ENCODE results near the gene ZNF714.

The ZNF714 gene

DNA sequence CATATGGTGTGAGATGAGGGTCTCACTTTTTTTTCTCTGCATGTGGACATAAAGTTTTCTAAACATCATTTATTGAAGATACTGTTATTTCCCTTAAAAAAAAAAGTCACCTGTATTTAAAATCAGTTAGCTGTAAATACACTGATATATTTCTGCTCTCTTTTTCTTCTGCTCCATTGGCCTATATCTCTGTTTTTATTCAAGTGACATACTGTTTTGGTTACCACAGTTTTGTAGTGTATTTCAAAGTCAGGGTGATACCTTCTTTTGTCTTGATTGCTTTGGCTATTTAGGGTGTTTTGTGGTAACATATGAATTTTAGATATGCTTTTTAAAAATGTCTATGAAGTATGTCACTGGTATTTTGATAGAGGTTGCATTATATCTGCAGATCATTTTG lies 44.1 kb downstream of the ZNF714 start:
- DNase-seq (ENCODE audit: low read depth, low spot score): no peak
- Histone ChIP-seq H3K9ac (ENCODE audit: insufficient read length) (no peak overlapping the region), H3K36me3 (ENCODE audit: insufficient read depth, low read length) (no peaks in the 10 kb centered on the region), H3K27ac (no peak overlapping the region), H3K9me3 (ENCODE audit: low read depth, low read length) (0 out of 2 replicates have a peak, but pooled peaks cover 3% of the 10 kb centered on the region), H3K4me3 (no peak overlapping the region)
- TF ChIP-seq POLR2AphosphoS5 (IDR thresholded peaks at IDR 0.05; ENCODE audit: borderline replicate concordance, low read depth, low read length) (no peak), FOXP2 (optimal IDR thresholded peaks at IDR 0.05; ENCODE audit: control extremely low read depth, extremely low read length, insufficient read depth) (no peak), EZH2 (IDR thresholded peaks at IDR 0.05) (no peak)

GRCh38 chr19:21127001-21127400 lies 45.0 kb downstream of the ZNF714 start:
- TF ChIP-seq FOXP2 (optimal IDR thresholded peaks at IDR 0.05; ENCODE audit: control extremely low read depth, extremely low read length, insufficient read depth) (no peak), EZH2 (IDR thresholded peaks at IDR 0.05) (no peak), POLR2AphosphoS5 (IDR thresholded peaks at IDR 0.05; ENCODE audit: borderline replicate concordance, low read depth, low read length) (no peak)
- H3K9ac ChIP-seq (ENCODE audit: insufficient read length): no peak overlapping the region
- no peak for DNase-seq (ENCODE audit: low read depth, low spot score)
- H3K27ac ChIP-seq: no peak overlapping the region
- H3K36me3 ChIP-seq (ENCODE audit: insufficient read depth, low read length): no peaks in the 10 kb centered on the region
- no peak overlapping the region for H3K4me3 ChIP-seq
- 0 out of 2 replicates have a peak, but pooled peaks cover 3% of the 10 kb centered on the region for H3K9me3 ChIP-seq (ENCODE audit: low read depth, low read length)

GRCh38 chr19:21127898-21128297 lies 45.9 kb downstream of the ZNF714 start:
- Histone ChIP-seq H3K36me3 (ENCODE audit: insufficient read depth, low read length) (no peaks in the 10 kb centered on the region), H3K4me3 (no peak overlapping the region), H3K27ac (no peak overlapping the region), H3K9ac (ENCODE audit: insufficient read length) (no peak overlapping the region), H3K9me3 (ENCODE audit: low read depth, low read length) (0 out of 2 replicates have a peak, but pooled peaks cover 3% of the 10 kb centered on the region)
- no peak for DNase-seq (ENCODE audit: low read depth, low spot score)
- TF ChIP-seq POLR2AphosphoS5 (IDR thresholded peaks at IDR 0.05; ENCODE audit: borderline replicate concordance, low read depth, low read length): no peak
- TF ChIP-seq EZH2 (IDR thresholded peaks at IDR 0.05): no peak
- no peak for TF ChIP-seq FOXP2 (optimal IDR thresholded peaks at IDR 0.05; ENCODE audit: control extremely low read depth, extremely low read length, insufficient read depth)

- H3K27ac ChIP-seq: no peak overlapping the region
- H3K4me3 ChIP-seq: no peak overlapping the region
- TF ChIP-seq EZH2 (IDR thresholded peaks at IDR 0.05) (no peak), POLR2AphosphoS5 (IDR thresholded peaks at IDR 0.05; ENCODE audit: borderline replicate concordance, low read depth, low read length) (no peak), FOXP2 (optimal IDR thresholded peaks at IDR 0.05; ENCODE audit: control extremely low read depth, extremely low read length, insufficient read depth) (no peak)
- H3K9ac ChIP-seq (ENCODE audit: insufficient read length): no peak overlapping the region
- DNase-seq (ENCODE audit: low read depth, low spot score): no peak
- 0 out of 2 replicates have a peak, but pooled peaks cover 3% of the 10 kb centered on the region for H3K9me3 ChIP-seq (ENCODE audit: low read depth, low read length)
- no peaks in the 10 kb centered on the region for H3K36me3 ChIP-seq (ENCODE audit: insufficient read depth, low read length)
These were observed 47.1 kb downstream of the ZNF714 start for GRCh38 chr19:21128901-21129698.

DNA sequence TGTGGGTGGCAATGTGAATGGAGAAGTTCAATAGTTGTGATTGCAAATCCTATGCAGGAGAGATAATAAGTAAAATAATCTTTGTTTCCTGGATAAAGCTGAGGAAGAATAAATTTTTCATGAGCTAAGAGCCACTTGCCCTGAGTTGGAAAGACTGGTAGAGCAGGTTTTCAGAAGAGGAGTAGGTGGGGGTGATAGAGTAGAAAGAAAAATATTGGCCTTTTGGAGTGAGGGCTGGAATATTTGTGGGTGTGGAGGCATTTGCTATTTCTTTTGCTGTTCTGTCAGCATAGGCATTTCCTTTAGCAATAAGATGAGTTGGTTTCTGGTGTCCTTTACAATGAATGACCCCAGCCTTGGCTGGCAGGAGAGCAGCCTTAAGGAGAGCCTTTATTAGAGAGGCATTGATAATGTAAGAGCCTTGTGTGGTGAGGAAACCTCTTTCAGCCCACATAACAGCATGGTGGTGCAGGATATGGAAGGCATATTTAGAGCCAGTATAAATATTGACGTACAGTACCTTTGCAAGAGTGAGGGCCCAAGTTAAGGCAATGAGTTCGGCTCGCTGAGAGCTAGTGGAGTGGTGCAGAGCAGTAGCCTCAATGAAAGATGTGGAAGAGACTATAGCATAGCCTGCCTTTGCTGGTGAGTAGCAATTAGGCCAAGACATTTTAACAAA lies 48.2 kb downstream of the ZNF714 start:
- Histone ChIP-seq H3K9me3 (ENCODE audit: low read depth, low read length) (0 out of 2 replicates have a peak, but pooled peaks cover 3% of the 10 kb centered on the region), H3K9ac (ENCODE audit: insufficient read length) (no peak overlapping the region), H3K27ac (no peak overlapping the region), H3K4me3 (no peak overlapping the region), H3K36me3 (ENCODE audit: insufficient read depth, low read length) (no peaks in the 10 kb centered on the region)
- no peak for DNase-seq (ENCODE audit: low read depth, low spot score)
- TF ChIP-seq POLR2AphosphoS5 (IDR thresholded peaks at IDR 0.05; ENCODE audit: borderline replicate concordance, low read depth, low read length): no peak

DNA sequence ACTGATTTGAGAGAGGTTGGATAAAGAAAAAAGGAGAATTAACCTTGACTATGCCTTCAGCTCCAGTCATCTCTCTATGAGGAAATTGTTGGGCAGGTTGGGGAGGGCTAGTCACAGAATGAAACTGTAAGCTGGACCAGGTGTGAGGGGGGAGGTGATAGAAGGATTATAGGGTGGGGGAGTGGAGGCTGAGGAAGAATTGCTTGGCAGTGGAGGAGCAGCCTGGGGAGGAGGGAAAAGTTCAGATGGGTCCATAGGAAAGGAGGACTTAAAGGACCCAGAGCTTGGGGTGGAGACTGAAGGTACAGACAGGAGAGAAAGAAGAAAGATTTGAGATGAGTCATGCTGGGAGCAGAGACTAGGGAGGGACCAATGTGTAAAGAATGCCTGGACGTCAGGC lies 51.6 kb downstream of the ZNF714 start:
- Histone ChIP-seq H3K4me3 (no peak overlapping the region), H3K27ac (no peak overlapping the region)

DNA sequence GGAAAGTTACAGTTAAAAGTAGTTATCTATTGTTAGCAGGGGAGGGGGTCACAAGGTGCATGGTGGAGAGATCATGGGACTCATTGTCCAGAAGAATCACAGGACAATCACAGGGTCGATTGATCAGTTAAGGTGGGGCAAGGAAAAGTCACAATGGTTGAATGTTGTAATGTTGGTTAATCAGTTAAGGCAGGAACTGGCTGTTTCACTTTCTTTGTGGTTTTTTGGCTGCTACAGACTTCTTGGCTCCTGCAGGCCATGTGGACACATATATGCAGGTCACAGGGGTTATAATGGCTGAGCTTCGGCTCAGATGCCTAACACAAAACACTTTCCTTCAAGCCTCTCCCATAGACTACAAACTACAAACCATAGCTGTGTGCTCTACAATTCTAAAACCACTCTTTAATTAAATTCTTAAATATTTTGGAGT lies 52.9 kb downstream of the ZNF714 start:
- no peak for DNase-seq (ENCODE audit: low read depth, low spot score)
- H3K4me3 ChIP-seq: no peak overlapping the region
- TF ChIP-seq POLR2AphosphoS5 (IDR thresholded peaks at IDR 0.05; ENCODE audit: borderline replicate concordance, low read depth, low read length) (no peak), FOXP2 (optimal IDR thresholded peaks at IDR 0.05; ENCODE audit: control extremely low read depth, extremely low read length, insufficient read depth) (no peak), EZH2 (IDR thresholded peaks at IDR 0.05) (no peak)
- H3K9ac ChIP-seq (ENCODE audit: insufficient read length): no peak overlapping the region
- no peaks in the 10 kb centered on the region for H3K9me3 ChIP-seq (ENCODE audit: low read depth, low read length)
- no peak overlapping the region for H3K27ac ChIP-seq
- H3K36me3 ChIP-seq (ENCODE audit: insufficient read depth, low read length): no peaks in the 10 kb centered on the region

More for the DNA sequence above, 51.6 kb downstream of the ZNF714 start:
- DNase-seq (ENCODE audit: low read depth, low spot score): no peak
- no peak overlapping the region for H3K9ac ChIP-seq (ENCODE audit: insufficient read length)
- H3K9me3 ChIP-seq (ENCODE audit: low read depth, low read length): no peaks in the 10 kb centered on the region
- H3K36me3 ChIP-seq (ENCODE audit: insufficient read depth, low read length): no peaks in the 10 kb centered on the region
- TF ChIP-seq POLR2AphosphoS5 (IDR thresholded peaks at IDR 0.05; ENCODE audit: borderline replicate concordance, low read depth, low read length) (no peak), EZH2 (IDR thresholded peaks at IDR 0.05) (no peak), FOXP2 (optimal IDR thresholded peaks at IDR 0.05; ENCODE audit: control extremely low read depth, extremely low read length, insufficient read depth) (no peak)

GRCh38 chr19:21135433-21135832 lies 53.4 kb downstream of the ZNF714 start:
- DNase-seq (ENCODE audit: low read depth, low spot score): no peak
- H3K27ac ChIP-seq: no peak overlapping the region
- no peak overlapping the region for H3K9ac ChIP-seq (ENCODE audit: insufficient read length)
- no peak overlapping the region for H3K4me3 ChIP-seq
- no peaks in the 10 kb centered on the region for H3K9me3 ChIP-seq (ENCODE audit: low read depth, low read length)
- TF ChIP-seq FOXP2 (optimal IDR thresholded peaks at IDR 0.05; ENCODE audit: control extremely low read depth, extremely low read length, insufficient read depth) (no peak), POLR2AphosphoS5 (IDR thresholded peaks at IDR 0.05; ENCODE audit: borderline replicate concordance, low read depth, low read length) (no peak), EZH2 (IDR thresholded peaks at IDR 0.05) (no peak)
- H3K36me3 ChIP-seq (ENCODE audit: insufficient read depth, low read length): no peaks in the 10 kb centered on the region

Measured in SK-N-MC (cell line).